ENCODE results near the gene CADPS2.
"Not testable (repeated sequence)": the region's sequence is repeated elsewhere in the genome, so short reads cannot be mapped to it uniquely, and the experiment has no call there.

The CADPS2 gene

DNA sequence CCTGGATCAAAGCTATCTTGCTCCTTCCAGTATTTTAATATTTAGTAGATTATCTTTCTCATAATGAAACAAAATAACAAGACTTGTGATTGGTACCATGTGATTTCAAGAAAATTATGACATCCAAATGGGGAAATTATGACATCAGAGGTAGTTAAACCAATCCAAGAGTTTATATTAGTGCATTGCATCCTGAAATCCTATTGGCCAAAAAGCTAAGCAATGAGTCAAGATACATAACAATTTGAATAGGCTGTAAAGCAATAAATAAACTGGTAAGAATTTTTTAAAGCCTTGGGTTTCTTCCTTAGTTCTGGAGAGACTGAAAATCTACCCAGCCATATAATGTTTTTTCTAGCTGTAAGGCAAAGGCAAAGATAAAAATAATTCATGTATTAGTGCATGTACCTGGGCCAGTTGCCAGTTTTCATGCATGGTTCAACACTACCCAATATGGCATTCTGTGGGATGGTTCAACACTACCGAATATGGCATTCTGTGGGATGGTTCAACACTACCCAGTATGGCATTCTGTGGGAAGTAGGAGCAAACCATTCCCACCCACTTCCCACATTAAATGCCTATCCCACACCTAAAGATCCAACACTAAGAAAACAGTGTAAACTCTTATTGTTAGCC, 183.3 kb downstream of the CADPS2 start, which contains the start of gene RNF148:
Gene RNF148, minus strand, starts transcription at position 51 of the 639 bp plus-strand sequence. CDS start 172 bp downstream, outside the sequence.
- DNase-seq = no peak

DNA sequence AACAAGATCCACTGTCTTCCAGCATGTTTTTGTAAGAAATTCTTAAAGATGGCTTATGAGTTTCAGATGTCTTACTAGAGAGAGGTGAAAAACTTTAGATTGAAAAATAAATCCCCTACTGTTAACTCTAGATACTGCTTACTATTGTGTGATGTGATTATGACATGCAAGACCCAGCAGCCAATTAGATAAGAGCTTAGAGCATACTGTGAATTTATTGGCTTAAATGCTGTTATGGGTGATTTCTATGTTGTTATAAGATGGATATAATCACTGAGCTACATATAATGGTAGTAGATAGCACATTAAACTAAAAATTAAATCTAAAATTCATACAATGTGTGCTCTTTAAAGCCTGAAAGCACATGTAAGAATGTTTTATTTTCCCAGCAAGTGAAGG, 187.2 kb downstream of the CADPS2 start, which contains the start of gene RNF133:
Gene RNF133, minus strand, starts transcription at position 101 of the 400 bp plus-strand sequence. CDS start 199 bp downstream, outside the sequence.
- DNase-seq = no peak

DNA sequence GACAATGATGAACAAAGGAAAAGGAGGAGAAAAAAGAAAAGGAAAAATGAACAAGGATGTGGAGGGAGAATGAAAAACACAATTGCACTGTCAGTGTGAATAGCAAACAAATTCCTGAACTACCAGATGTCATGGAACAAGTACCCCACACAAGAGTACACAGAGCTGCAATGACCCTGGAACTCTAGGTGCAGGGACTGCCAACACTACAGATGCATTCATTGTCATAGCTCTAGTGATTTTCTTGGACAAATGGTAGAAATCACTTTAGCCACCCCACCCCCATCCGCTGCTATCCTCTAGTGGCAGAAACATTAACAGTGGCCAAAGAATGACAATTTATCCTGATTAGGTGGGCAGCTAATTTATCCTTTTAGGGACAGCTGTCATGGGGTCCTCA, 190.4 kb downstream of the CADPS2 start:
- no peak for DNase-seq

DNA sequence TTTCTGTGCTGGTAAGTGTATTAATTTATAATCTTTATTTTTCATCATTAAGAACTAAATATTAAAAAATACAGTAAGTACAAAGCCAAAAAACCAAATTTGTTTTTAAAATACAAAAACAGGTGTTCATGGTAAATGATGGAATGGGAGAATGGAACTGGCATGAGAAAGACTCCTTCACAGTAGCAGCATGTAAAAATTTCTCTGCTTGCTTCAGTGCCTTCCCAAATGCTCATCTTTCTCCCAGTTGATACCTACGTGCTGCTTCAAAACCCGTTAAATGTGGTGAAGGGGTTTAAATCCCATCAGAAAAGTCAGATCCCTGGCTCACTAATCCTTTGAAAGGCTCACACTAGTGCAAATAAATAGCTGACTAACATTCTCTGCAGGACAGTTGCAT, 191.6 kb downstream of the CADPS2 start:
- DNase-seq = no peak

DNA sequence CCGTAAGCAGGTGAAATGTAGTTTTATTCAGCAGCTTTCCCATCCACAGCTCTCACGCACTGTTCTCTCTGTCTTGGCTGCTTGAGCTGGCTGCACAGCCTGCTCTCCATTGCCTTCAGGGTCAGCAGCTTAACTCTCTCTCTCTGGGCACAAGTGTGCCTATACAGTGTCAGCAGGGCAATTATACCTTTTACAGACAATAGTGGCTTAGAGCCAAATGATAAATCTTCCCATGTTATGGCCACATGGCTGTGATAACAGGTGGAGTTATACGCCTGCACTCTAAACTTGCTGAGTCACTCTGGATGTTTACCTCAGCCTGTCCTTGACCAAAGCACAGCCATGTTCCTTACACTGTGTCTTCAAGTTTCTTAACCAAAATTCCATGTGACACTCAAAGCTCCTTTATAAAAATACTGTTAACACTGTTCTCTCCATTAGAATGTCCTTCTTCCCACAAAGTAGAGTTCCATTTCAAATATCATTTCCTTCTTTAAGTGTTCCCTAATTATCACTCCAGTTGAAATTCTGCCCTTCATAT, 193.4 kb downstream of the CADPS2 start:
- DNase-seq = no peak

DNA sequence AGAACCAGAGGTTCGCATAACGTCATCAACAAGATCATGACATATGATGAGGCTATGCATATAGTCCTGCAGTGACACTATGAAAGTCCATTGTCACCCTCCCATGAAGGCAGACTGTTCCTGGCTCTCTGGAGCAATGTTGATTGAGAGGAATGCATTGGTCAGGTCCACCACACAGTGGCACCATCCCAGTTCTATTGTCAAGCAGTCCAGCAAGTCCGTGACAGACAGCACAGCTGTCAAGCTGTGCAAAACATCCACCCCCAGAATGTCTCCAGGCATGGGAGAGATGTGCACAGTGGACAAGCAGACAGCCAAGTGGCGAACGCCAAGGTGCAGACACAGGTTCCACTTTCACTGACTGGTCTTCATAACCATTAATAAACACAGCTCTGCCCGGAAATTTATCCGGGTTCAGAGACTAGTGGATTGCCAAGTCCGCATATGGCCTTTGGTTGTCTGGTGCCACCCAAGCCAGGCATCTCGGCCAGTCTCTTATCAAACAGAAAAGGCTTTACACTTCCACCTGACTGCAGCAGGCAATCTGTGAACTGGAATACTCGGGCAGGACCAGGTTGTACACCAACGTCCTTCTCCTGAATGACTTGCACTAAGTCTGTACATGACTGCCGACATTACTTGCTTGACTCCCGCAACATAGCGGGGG, 194.6 kb downstream of the CADPS2 start:
- no peak for DNase-seq

DNA sequence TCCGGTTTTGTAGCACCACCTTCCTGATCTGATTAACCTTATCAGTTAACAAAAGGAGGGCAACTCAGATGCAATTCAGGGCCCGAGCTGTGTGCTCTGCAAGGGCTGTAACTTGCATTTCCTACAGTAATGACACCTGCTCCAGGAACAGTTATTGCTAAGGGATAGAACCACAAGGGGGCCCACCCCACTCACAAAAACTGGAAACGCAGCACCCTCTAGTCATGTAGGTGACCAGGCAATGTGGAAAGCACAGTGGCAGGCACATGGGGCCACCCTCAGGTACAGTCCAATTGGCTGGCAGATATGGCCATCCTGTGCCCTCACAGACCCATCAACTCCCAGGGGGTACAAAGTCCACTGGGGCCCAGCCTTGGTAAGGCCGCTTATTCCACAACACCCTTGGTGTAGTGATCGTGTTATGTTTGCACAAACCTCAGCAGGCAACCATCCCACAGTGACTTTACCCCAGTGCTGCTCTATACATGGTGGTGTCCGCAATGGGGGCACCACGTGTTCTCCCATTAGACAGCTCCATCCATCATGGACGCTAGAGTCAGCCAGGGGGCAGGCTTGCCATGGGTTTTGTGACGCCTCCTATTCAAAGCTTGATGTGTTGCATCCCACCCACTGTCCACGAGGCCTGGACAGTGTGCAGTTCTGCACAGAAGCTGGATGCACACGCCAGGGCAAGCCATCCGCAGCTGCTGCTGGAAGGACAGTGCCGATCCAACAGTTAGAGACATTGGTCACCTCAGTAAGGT, 196.7 kb downstream of the CADPS2 start:
- DNase-seq = no peak

DNA sequence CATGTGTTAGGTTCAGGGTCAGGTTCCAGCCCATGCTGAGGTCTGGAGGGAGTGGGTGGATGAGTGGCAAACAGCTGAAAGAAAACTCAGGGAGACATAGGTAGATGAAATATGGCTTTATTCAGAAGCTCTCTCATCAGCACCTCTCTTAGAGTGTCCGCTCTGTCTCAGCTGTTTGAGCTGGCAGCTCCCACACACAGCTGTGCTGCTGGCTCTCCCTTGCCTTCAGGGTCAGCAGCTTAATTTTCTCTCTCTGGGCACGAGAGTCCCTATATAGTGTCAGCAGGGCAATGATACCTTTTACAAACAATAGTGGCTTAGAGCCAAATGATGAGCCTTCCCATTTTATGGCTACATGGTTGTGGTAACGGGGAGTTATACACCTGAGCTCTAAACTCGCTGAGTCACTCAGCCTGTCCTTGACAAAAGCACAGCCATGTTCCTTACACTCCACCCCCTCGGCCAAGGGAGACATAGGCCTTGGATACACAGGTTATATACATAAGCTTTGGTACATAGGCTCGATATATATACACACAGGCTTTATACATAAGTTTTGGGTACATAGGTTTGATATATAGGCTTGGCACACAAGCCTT, 197.8 kb downstream of the CADPS2 start:
- no peak for DNase-seq

DNA sequence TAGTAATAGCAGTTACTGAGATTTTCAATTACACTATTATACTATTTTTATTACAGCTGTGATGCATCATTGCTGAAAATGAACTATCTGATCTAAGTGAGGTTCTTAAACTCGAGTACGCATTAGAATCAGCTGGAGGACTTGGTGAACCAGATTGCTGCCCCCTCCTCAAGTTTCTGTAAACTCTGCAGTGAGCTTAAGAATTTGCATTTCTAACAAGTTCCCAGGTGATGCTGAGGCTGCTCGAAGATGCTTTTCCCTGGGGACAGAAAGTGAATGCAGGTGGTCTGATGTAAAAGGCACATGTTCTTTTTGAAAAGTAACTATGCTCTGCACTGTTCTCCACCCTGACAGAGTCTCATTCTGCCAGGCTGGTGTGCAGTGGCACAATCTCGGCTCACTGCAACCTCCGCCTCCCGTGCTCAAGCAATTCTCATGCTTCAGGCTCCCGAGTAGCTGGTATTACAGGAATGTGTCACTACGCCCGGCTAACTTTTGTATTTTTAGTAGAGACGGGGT, 199.8 kb downstream of the CADPS2 start:
- no peak for DNase-seq

DNA sequence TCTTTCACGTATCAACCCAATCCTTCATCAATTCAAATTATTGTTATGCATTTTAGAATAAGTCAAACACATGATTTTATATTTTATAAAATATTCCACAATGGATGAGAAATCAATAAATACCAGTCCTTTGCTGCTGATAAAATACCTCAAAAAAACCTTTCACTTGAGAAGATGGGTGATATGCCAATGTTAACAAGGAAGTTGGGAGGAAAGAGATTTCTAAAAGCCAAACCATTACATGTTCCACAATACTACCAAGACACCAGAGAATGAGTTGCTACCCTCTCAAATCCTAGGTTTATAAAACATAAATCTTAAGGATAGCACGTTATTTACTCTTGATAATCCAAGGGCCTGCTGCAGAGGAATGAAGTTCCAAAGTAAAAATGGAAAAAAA, 201.8 kb downstream of the CADPS2 start:
- DNase-seq = no peak

DNA sequence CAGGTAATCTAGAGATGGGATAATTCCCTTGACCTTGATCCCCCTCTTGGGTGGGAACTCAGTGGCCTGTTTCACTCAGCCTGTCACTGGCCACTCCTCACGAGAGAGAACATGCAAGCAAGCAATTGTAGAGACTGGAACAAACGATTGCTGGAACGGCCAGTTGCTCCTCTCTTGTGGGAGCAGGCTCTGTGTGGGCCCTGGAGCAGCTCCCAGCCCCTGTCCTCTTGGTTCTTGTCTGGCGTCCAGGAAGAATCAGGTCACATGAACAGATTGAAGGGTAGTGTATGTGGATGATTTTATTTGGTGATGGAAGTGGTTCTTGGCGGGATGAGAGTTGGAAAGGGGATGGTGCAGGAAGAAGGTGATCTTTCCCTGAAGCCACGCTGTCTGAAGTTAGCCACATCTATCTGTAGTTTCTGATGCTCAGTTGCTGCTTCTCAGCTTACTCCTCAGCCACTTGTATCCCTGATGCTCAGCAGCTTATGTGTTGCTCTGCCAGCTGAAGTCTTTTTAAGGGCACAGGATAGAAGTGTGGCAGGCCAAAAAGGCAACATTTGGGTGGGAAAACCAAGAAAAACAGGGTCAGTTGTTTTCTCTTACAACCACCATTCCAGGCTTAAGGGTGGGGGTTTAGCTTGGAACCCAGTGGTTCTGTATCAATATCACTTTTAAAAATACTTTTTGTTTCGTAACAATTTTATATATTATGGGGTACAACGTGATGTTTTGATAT, 203.3 kb downstream of the CADPS2 start:
- no peak for DNase-seq

DNA sequence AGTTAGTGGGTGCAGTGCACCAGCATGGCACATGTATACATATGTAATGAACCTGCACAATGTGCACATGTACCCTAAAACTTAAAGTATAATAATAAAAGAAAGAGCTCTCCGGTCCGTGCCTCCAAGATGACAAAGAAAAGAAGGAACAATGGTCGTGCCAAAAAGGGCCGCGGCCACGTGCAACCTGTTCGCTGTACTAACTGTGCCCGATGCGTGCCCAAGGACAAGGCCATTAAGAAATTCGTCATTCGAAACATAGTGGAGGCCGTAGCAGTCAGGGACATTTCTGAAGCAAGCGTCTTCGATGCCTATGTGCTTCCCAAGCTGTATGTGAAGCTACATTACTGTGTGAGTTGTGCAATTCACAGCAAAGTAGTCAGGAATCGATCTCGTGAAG, 205.1 kb downstream of the CADPS2 start:
- not testable (repeated sequence) for DNase-seq

DNA sequence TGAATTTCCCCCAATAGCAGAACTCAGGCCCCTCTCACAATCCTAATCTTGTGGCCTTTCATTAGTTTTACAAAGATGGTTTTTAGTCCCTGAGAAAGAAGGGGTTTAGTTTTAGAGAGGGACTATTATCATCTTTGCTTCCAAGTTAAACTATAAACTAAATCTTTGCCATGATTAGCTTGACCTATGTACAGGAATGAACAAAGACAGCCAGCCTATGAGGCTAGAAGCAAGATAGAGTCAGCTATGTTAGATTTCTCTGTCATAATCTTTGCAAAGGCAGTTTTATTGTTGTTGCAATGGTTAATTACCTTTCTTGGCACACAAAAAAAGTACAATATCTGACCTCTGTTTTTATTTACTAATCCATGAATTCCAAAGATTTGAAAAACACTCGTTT, 206.4 kb downstream of the CADPS2 start:
- DNase-seq = no peak

DNA sequence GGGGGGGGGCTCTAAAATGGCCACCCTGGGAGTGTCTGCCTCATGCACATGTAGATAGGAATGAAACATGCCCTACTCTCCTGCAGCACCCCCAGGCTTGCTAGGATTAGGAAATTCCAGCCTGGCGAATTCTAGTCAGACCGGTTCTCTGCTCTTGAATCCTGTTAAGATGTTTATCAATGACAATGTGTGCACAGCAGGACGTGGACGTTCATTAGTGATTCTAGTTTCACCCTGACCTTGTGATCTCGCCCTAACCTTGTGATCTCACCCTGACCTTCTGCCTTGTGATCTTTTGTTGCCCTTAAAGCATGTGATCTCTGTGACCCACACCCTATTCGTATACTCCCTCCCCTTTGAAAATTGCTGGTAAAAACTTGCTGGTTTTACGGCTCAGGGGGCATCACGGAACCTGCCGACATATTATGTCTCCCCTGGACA, 207.0 kb downstream of the CADPS2 start:
- DNase-seq = not testable (repeated sequence)

DNA sequence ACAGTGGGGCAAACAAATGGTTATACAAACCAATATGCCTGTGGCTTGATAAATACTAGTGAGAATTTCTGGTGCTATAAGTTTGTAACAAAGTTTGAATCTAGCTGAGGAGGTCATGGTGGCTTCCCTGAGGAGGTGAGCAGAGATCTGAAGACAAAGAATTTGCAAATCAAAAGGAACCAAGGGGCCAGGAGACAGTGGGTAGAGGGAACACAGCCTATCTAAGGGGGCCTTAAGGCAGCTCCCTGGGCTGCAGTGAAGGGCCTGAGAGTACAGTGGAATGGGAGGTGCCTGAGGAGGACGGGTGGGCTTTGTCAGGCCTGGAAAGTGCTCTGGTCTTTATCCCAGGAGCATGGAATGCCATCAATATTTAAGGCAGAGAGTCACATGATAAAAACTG, 209.1 kb downstream of the CADPS2 start:
- no peak for DNase-seq

DNA sequence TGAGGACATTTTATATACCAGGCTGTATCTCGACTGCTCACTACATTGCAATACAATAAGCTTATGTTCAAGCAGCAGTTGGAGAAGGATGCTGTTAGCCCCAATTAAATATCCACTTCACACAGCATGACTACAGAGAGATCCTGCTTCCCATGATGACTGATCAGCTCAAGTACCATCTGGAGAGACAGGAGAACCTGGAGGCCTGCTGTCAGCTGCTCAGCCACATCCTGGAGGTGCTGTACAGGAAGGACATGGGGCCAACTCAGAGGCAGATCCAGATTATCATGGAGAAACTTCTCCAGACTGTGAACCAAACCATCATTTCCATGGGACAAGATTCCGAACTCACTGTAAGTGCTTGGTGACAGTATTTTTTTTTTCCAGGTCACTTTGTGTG, 209.8 kb downstream of the CADPS2 start:
- DNase-seq = no peak

DNA sequence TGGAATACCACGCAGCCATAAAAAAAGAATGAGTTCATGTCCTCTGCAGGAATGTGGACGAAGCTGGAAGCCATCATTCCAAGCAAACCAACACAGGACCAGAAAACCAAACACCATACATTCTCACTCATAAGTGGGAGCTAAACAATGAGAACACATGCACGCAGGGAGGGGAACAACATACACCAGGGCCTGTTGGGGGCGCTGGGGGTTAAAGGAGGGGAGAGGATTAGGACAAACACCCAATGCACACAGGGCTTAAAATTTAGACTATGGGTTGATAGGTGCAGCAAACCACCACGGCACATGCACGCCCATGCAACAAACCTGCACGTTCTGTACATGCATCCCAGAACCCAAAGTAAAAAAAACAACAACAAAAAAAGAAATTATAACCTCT, 210.6 kb downstream of the CADPS2 start:
- no peak for DNase-seq

DNA sequence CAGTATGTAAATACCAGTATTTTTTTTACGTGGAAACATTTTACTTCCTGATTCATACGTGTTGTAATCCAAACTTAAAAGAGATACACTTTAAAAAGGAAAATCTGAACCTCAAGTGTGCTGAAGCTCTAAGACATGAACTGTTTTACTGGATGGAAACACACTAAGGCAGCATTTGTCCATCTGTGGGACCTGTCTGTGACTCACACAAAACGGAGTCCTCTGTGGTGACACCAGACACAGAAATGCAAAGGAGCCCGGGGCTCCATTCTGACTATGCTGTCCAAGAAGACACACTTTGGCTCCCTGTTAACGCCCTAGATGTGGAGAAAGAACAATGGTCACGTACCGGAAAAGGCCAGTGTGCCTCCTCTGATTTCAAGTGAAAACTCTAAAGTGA, 211.2 kb downstream of the CADPS2 start:
- DNase-seq = no peak

DNA sequence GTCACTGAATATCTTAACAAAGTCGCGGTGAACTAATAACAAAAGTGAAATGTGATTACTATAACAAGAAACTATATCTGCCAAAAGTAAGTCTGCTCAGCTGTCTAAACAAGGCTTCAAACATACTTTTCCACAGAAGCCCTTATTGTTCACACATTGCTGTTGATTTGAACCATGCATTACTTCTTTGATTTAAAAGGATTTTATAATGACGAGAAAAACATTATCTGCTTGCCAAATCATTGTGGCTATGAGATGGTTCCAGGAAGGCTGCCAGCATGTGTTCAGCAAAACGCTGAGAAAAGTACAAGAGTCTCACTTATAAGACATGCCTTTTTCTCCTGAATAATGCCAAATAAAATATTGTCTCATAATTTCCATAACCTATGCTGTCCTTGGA, 211.8 kb downstream of the CADPS2 start:
- DNase-seq = no peak

DNA sequence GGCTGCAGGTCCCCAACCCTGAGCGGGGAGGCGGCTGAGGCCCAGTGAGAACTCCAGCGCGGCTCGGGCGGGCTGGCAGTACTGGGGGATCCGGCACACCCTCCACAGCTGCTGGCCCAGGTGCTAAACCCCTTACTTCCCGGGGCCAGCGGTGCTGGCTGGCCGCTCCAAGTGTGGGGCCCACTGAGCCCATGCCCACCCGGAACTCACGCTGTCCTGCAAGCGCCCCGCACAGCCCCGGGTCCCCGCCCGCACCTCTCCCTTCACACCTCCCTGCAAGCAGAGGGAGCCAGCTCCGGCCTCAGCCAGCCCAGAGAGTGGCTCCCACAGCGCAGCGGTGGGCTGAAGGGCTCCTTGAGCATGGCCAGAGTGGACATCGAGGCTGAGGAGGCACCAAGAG, 212.3 kb downstream of the CADPS2 start:
- DNase-seq = no peak

DNA sequence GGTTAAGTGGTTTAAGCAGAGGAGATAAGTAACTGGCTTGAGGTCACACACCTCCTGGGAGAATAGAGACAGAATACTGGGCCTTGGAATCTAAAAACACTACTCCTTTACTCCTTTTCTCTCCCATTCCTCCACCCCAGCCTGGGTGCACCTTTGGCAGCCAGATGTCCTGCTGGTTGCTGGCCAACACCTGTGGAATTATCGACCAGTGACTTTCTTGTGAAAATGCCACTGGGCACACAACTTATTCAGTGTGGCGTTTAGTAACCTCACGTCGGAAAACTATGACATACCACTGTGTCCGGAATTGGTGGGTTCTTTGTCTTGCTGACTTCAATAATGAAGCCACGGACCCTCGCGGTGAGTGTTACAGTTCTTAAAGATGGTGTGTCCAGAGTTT, 213.7 kb downstream of the CADPS2 start:
- no peak for DNase-seq

DNA sequence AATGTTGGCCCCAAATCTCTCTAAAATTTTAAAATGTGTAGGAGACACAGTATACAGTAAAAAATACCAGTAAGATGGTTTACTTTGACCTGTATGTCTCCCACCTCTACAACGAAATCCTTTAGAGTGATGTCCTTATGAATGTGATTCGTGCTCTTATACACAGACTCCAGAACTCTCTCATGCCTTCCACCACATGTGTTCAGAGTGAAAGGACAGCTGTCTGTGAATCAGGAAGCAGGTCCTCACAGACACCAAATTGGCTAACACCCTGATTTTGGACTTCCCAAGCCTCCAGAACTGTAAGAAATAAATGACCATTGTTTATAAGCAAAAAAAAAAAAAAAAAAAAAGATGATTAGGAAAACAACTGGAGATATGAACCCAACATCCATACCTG, 222.5 kb downstream of the CADPS2 start:
- DNase-seq = no peak

All from T-helper 2 cell (primary cell).